H9 (cell line): ENCODE results near the gene MRGPRX3. TPM values are rescaled to one million over a fixed set of nuclear protein-coding genes. Genes with fewer than 3 reads are reported as not detected.

ENCODE experiments used
- DNase-seq: peaks from one replicate; pipeline ENCODE4 v3.0.0-alpha.2; 2017
- H2AFZ ChIP-seq: one replicate; pipeline ENCODE4 v1.6.1; 2013; ENCODE audit warnings: mild to moderate bottlenecking, low read length, control low read depth, moderate library complexity
- H2AK5ac ChIP-seq: 2 replicates; pipeline ENCODE4 v1.6.1; 2013; ENCODE audit warnings: low read length, control low read depth, mixed read lengths; ENCODE audit not compliant: insufficient read length
- H2BK120ac ChIP-seq: one replicate; pipeline ENCODE4 v1.6.1; 2013; ENCODE audit warnings: low read depth, mild to moderate bottlenecking, low read length, control low read depth, inconsistent platforms; ENCODE audit not compliant: poor library complexity, severe bottlenecking
- H2BK12ac ChIP-seq: 2 replicates; pipeline ENCODE4 v1.6.1; 2013; ENCODE audit warnings: low read length, control low read depth, mixed read lengths, low read depth; ENCODE audit not compliant: insufficient read length
- H2BK15ac ChIP-seq: 2 replicates; pipeline ENCODE4 v1.6.1; 2013; ENCODE audit warnings: low read depth, low read length, control low read depth
- H2BK20ac ChIP-seq: one replicate; pipeline ENCODE4 v1.6.1; 2013; ENCODE audit warnings: low read depth, mild to moderate bottlenecking, low read length, control low read depth, inconsistent platforms; ENCODE audit not compliant: poor library complexity, severe bottlenecking
- H2BK5ac ChIP-seq: 2 replicates; pipeline ENCODE4 v1.6.1; 2013; ENCODE audit warnings: low read length, control low read depth, mixed read lengths; ENCODE audit not compliant: insufficient read length
- H3K14ac ChIP-seq: 2 replicates; pipeline ENCODE4 v1.6.1; 2013; ENCODE audit warnings: low read length, control low read depth; ENCODE audit not compliant: insufficient read depth
- H3K18ac ChIP-seq: 2 replicates; pipeline ENCODE4 v1.6.1; 2013; ENCODE audit warnings: low read depth, mild to moderate bottlenecking, mixed read lengths, low read length, control low read depth; ENCODE audit not compliant: insufficient read length
- H3K23ac ChIP-seq: 2 replicates; pipeline ENCODE4 v1.6.1; 2013; ENCODE audit warnings: low read length, control low read depth, mixed read lengths, low read depth; ENCODE audit not compliant: insufficient read length
- H3K23me2 ChIP-seq: 2 replicates; pipeline ENCODE4 v1.6.1; 2013; ENCODE audit warnings: low read depth, mild to moderate bottlenecking, mixed read lengths, low read length, control low read depth; ENCODE audit not compliant: insufficient read length, poor library complexity, severe bottlenecking
- H3K27ac ChIP-seq: 2 replicates; pipeline ENCODE4 v1.5.1; 2013; ENCODE audit warnings: low read length, control low read depth, mixed read lengths, low read depth; ENCODE audit not compliant: insufficient read length
- H3K27me3 ChIP-seq: 2 replicates; pipeline ENCODE4 v1.6.1; 2013; ENCODE audit warnings: low read length, control low read depth, inconsistent platforms; ENCODE audit not compliant: insufficient read depth
- H3K4ac ChIP-seq: 2 replicates; pipeline ENCODE4 v1.6.1; 2013; ENCODE audit warnings: low read depth, mild to moderate bottlenecking, control low read depth, inconsistent platforms, low read length, moderate library complexity
- H3K4me1 ChIP-seq: 2 replicates; pipeline ENCODE4 v1.6.1; 2013; ENCODE audit warnings: low read length, control low read depth, inconsistent platforms; ENCODE audit not compliant: insufficient read depth
- H3K4me2 ChIP-seq: 2 replicates; pipeline ENCODE4 v1.6.1; 2013; ENCODE audit warnings: low read length, control low read depth, mixed read lengths; ENCODE audit not compliant: insufficient read length, insufficient read depth
- H3K56ac ChIP-seq: 2 replicates; pipeline ENCODE4 v1.6.1; 2013; ENCODE audit warnings: low read depth, mild to moderate bottlenecking, mixed read lengths, low read length, control low read depth; ENCODE audit not compliant: insufficient read length
- H3K79me1 ChIP-seq: 2 replicates; pipeline ENCODE4 v1.6.1; 2013; ENCODE audit warnings: low read depth, mild to moderate bottlenecking, moderate library complexity, low read length, control low read depth, inconsistent platforms; ENCODE audit not compliant: insufficient read depth, poor library complexity, severe bottlenecking
- H3K79me2 ChIP-seq: 2 replicates; pipeline ENCODE4 v1.6.1; 2013; ENCODE audit warnings: low read length, control low read depth, inconsistent platforms; ENCODE audit not compliant: insufficient read depth
- H3K9ac ChIP-seq: 2 replicates; pipeline ENCODE4 v1.6.1; 2013; ENCODE audit warnings: low read length, control low read depth, mixed read lengths; ENCODE audit not compliant: insufficient read length; ENCODE audit errors: extremely low read depth
- H3K9me3 ChIP-seq: one replicate; pipeline ENCODE4 v1.6.1; 2013; ENCODE audit warnings: low read depth, low read length, inconsistent platforms; ENCODE audit not compliant: control insufficient read depth
- H3T11ph ChIP-seq: one replicate; pipeline ENCODE4 v1.6.1; 2013; ENCODE audit warnings: mild to moderate bottlenecking, low read length, control low read depth, inconsistent platforms
- H4K20me1 ChIP-seq: one replicate; pipeline ENCODE4 v1.6.1; 2013; ENCODE audit not compliant: control insufficient read depth, insufficient read length, insufficient read depth
- H4K5ac ChIP-seq: 2 replicates; pipeline ENCODE4 v1.6.1; 2013; ENCODE audit warnings: low read depth, mild to moderate bottlenecking, mixed read lengths, low read length, control low read depth; ENCODE audit not compliant: insufficient read length
- H4K8ac ChIP-seq: replicated peaks from 2 replicates; pipeline ENCODE4 v1.6.1; 2013; ENCODE audit warnings: low read length, control low read depth, mixed read lengths, low read depth; ENCODE audit not compliant: insufficient read length
- H4K91ac ChIP-seq: 2 replicates; pipeline ENCODE4 v1.6.1; 2013; ENCODE audit warnings: low read depth, mild to moderate bottlenecking, moderate library complexity, mixed read lengths, low read length, control low read depth; ENCODE audit not compliant: insufficient read length
- H3K27ac Mint-ChIP-seq, 3 experiments: 2 replicates in 2 of 3; 3 replicates in 1 of 3; pipeline ENCODE4 v1.8.0; 2020 to 2021; ENCODE audit warnings: mixed read lengths in 3 of 3, mild to moderate bottlenecking in 1 of 3, moderate library complexity in 1 of 3
- H3K27me3 Mint-ChIP-seq: 2 replicates; pipeline ENCODE4 v1.8.0; 2021; ENCODE audit warnings: low read depth, mild to moderate bottlenecking, moderate library complexity, mixed read lengths
- H3K36me3 Mint-ChIP-seq, 3 experiments: 2 replicates in 2 of 3; 3 replicates in 1 of 3; pipeline ENCODE4 v1.8.0; 2020 to 2021; ENCODE audit warnings: low read depth in 3 of 3, mixed read lengths in 3 of 3; ENCODE audit not compliant: insufficient read depth in 1 of 3
- H3K4me1 Mint-ChIP-seq, 2 experiments: 2 replicates each; pipeline ENCODE4 v1.8.0; 2020; ENCODE audit warnings: mixed read lengths in 2 of 2
- H3K4me3 Mint-ChIP-seq, 2 experiments: 2 replicates in 1 of 2; 3 replicates in 1 of 2; pipeline ENCODE4 v1.8.0; 2020 to 2021; ENCODE audit warnings: mild to moderate bottlenecking in 2 of 2, mixed read lengths in 2 of 2, moderate library complexity in 1 of 2
- H3K9me3 Mint-ChIP-seq, 2 experiments: 2 replicates in 1 of 2; 3 replicates in 1 of 2; pipeline ENCODE4 v1.8.0; 2020; ENCODE audit warnings: mild to moderate bottlenecking in 2 of 2, mixed read lengths in 2 of 2, moderate library complexity in 1 of 2
- whole genome bisulfite sequencing: extraction: QIAGEN DNeasy Blood & Tissue Kit; methylation state at CpG from one replicate; pipeline ENCODE4 v1.1.7; 2013; ENCODE audit warnings: missing lambda C conversion rate, low lambda C conversion rate, mixed read lengths; ENCODE audit not compliant: insufficient read length; ENCODE audit errors: extremely low coverage; 5-methylcytosine and 5-hydroxymethylcytosine counted together
- total RNA-seq: library from RNA; stranded (reverse); gene quantifications from 2 replicates; pipeline ENCODE4 v1.2.1, GENCODE V29; 2021
- TF ChIP-seq, protein P1 (sequence below): fragments of 200-600 bp; sonication (generic); conservative IDR thresholded peaks from 3 replicates; pipeline ENCODE4 v1.8.0; 2021; ENCODE audit warnings: antibody characterized with exemption, mild to moderate bottlenecking

Gene MRGPRX3
- total RNA-seq, 1 experiment from 2014 or later, result not detected

DNA sequence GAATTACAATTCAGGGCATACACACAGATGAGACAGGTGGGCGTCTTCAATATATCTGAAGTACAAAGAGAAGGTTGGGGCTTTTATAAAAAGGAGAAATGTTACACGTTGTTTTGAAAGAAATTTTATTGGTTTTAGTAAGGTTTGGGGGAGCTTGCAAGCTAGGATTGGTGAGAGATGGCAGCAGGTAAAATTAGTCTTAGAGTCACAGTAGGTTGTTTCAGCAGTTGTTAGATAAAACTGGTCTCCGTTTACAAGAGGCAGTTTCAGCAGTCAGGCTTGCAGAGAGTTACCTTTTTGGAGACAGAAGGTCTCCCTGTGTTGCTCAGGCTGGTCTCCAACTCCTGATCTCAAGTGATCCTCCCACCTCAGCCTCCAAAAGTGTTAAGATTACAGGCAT, 24.1 kb upstream of the MRGPRX3 start:
- no peak overlapping the region for H4K8ac ChIP-seq
- H3K4me1 ChIP-seq, result no peaks in the 10 kb centered on the region
- H3K23ac ChIP-seq, result no peak overlapping the region
- no peak overlapping the region for H3K27ac Mint-ChIP-seq
- H3K27me3 Mint-ChIP-seq, result peaks cover 23% of the 10 kb centered on the region
- H4K5ac ChIP-seq, result no peak overlapping the region
- no peak overlapping the region for H3K18ac ChIP-seq
- no peak overlapping the region for H2AK5ac ChIP-seq
- DNase-seq, result no peak
- H3K36me3 Mint-ChIP-seq, result peaks cover 0 to 5% (median 3%) of the 10 kb centered on the region in 3 experiments; a peak in 5 of 7 replicates
- H3K14ac ChIP-seq, result no peak overlapping the region
- no peak overlapping the region for H3K4me3 Mint-ChIP-seq
- 100% methylated on average over 1 of the region's 3 CpGs for WGBS
- H3K4ac ChIP-seq, result no peak overlapping the region
- no peak overlapping the region for H4K91ac ChIP-seq
- H2AFZ ChIP-seq, result no peak overlapping the region
- H3K9me3 Mint-ChIP-seq, result 0 out of 5 replicates have a peak, but pooled peaks cover 0 to 2% of the 10 kb centered on the region in 2 experiments
- no peak overlapping the region for H3K56ac ChIP-seq
- H3K9me3 ChIP-seq, result no peaks in the 10 kb centered on the region
- H3K27me3 ChIP-seq, result no peaks in the 10 kb centered on the region
- H4K20me1 ChIP-seq, result no peaks in the 10 kb centered on the region
- H2BK20ac ChIP-seq, result no peak overlapping the region
- peaks cover 6% of the 10 kb centered on the region for H3K23me2 ChIP-seq
- peaks cover 6 to 8% of the 10 kb centered on the region in 2 experiments for H3K4me1 Mint-ChIP-seq
- no peak overlapping the region for H2BK5ac ChIP-seq
- no peak overlapping the region for H3K9ac ChIP-seq
- no peaks in the 10 kb centered on the region for H3K79me1 ChIP-seq
- no peak overlapping the region for H3K27ac ChIP-seq
- peaks cover 10% of the 10 kb centered on the region; the same call in 1 of the 2 replicates for H3K79me2 ChIP-seq
- TF ChIP-seq, protein P1, sequence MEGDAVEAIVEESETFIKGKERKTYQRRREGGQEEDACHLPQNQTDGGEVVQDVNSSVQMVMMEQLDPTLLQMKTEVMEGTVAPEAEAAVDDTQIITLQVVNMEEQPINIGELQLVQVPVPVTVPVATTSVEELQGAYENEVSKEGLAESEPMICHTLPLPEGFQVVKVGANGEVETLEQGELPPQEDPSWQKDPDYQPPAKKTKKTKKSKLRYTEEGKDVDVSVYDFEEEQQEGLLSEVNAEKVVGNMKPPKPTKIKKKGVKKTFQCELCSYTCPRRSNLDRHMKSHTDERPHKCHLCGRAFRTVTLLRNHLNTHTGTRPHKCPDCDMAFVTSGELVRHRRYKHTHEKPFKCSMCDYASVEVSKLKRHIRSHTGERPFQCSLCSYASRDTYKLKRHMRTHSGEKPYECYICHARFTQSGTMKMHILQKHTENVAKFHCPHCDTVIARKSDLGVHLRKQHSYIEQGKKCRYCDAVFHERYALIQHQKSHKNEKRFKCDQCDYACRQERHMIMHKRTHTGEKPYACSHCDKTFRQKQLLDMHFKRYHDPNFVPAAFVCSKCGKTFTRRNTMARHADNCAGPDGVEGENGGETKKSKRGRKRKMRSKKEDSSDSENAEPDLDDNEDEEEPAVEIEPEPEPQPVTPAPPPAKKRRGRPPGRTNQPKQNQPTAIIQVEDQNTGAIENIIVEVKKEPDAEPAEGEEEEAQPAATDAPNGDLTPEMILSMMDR, result no peak
- no peak overlapping the region for H3K4me2 ChIP-seq
- H2BK15ac ChIP-seq, result no peak overlapping the region
- no peak overlapping the region for H3T11ph ChIP-seq
- H2BK120ac ChIP-seq, result no peak overlapping the region
- no peak overlapping the region for H2BK12ac ChIP-seq
